ENCODE results near the gene FASN.

FASN gene

DNA sequence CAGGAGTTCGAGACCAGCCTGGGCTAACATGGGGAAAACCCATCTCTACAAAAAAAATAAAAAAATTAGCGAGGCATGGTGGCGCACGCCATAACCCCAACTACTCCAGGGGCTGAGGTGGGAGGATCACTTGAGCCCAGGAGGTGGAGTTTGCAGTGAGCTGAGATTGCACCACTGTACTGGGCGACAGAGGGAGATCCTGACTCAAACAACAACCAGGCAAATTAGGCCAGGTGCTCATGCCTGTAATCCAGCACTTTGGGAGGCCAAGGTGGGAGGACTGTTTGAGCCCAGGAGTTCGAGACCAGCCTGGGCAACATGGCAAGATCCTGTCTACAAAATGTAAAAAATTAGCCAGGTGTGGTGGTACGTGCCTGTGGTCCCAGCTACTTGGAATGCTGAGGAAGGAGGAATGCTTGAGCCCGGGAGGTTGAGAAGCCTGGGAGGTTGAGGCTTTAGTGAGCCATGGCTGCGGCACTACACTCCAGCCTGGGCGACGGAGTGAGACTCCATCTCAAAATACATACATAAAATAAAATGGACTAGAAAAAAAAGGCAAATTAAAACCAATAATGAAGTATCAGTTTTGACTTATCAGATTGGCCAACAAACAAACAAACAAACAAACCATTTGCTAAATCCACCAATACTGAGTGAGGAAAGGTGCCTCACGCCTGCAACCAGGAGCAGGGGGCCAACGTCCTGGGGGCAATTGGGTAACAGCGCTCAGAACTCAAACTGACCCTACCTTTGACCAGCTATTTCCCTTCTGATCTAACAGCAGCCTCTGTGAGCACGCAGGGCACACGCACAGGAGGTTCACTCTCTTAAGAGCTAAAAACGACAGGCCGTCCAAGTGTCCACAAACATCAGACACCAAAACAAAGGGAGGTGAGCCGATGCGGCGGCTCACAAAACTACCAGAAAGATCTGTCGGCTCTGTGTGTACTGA is 19.4 kb upstream of the FASN start:
- DNase-seq (ENCODE audit: low read depth) = no peak

DNA sequence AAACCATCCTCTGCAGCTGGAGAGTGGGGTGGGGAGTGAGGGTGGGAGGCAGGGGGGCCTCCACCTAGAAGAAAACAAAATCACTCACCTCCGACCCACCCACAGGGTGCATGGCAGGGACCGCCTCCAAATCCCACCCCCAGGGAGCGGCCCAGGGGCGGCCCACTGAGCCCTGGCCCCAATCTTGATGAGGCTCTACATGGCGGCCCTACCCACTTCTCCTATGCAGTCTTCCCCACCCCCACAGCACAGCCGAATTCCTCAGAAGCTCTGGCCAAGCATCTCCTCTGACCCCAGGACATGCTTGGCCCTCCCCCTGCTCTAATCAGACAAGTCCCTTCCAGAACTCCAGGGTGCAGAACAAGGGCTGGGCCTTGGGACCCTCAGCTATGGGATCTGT is 18.2 kb upstream of the FASN start:
- DNase-seq (ENCODE audit: low read depth) = no peak

DNA sequence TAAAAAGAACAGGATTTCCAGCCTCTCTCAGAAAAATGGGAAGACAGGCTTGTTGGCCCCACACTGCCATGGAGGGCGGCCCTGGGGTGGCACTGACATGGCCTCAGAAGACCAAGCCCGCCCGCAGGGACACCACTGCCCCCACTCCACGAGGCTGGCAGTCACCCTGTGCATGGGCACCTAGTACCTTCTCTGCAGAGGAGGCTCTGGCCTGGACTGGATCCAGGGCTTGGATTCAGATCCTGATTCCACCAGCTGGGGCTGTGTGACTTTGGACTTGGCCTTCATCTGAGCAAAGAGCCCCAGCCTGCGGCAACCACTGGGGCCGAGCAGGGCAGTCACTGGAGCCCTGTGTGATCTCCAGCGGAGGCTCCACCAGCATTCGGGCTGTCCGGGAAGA is 16.8 kb upstream of the FASN start:
- DNase-seq (ENCODE audit: low read depth) = no peak

DNA sequence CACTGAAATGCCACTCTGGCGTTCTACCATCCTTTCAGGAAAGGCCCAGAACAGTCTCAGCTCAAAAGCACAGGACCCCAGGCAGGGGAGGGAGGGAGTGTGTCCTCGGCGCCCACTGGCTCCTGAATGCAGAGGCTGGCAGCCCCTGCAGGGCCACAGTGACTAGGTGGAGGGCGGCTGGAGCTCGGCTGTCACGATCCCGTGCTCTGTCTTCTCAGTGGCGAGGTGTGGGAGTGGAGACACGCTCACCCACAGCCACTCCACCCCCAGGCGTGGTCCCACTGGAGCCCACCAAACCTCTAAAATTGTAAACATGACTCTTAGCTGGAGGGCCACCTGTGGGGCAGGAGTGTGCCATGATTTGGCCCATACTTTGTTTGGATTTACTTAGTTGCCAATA is 16.4 kb upstream of the FASN start:
- no peak for DNase-seq (ENCODE audit: low read depth)

DNA sequence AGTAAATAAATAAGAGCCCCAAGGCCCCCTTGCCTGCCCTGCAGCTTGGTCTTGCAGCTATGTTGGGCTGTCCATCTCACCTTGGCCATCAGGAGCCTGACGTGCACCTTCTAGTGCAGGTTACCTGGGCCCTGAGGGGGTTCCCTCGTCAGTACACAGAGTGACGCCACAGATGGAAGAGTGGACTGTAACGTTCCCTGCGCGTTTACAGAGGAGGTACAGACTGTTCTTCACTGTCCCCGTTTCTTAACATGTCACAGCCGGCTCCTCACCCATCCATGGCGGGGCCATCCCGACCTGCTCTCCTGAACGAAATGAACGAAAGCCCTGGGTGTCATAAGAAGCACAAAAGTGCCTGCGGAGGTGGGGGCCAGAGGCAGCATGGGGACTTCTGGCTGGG is 15.9 kb upstream of the FASN start:
- DNase-seq (ENCODE audit: low read depth) = no peak

DNA sequence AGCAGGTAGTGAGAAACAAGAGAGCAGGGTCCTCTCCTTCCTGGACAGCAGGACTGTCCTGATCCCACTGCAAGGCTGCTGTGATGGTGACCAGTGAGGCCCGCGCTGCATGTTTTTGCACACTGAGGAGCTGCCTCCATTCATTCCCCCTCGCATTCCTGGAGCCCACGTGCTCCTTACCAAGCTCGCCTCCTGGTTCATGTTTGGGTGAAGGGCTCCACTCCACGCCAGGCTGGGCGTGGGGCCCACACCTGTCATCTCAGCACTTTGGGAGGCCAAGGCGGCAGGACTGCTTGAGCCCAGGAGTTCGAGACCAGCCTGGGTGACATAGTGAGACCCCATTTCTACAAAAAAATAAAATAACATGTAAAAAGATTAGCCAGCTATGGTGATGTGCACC is 15.4 kb upstream of the FASN start:
- DNase-seq (ENCODE audit: low read depth) = no peak

DNA sequence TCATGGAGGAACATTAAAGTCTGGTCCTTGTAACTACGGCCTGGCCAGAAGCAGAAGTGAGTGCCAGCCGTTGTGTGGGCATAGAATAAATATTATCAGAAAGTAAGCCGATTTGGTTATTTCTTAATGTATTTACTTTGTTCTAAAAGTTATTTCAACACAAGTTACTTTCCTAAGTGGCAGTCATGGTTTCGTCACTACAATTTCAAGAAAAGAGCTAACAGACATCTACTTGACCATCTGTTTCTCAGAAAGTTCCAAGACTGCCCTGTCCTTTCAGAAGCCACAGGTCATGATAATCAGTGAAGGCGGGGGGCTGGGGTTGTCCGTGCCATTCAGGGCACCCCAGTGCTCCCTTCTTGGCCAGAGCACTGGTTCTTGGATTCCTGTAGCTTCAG is 14.9 kb upstream of the FASN start:
- DNase-seq (ENCODE audit: low read depth) = no peak

DNA sequence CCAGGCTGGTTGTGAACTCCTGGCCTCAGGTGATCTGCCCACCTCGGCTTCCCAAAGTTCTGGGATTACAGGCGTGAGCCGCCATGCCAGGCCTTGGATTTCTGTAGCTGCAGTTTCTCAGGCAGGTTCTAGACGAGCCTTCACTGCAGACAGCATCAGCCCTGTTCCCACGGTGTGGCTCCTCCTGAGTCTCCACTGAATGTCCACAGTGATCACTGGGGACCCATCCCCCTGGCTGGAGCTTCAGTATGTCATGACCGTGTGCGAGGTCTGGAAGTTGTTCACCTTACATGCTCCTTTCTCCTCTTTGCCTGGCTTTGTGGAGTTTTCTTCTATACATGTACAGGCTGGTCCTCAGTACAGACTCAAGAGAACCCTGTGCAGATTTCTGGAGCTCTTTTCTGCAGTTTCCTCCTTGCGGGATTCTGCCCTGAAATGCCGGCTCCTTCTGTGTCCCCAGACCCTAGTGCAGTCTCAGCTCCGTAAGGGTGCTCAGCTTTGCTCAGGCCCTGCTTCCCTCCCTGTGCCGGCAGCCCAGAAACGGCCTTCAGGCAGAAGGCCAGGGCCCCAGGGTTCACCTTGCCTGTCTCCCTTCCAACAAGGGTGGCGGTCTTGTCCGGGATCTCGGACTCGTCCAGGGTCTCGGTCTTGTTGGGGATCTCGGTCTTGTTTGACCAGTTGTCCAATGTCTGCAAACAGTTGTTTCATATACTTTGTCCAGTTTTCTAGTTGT is 14.3 kb upstream of the FASN start:
- no peak for DNase-seq (ENCODE audit: low read depth)

DNA sequence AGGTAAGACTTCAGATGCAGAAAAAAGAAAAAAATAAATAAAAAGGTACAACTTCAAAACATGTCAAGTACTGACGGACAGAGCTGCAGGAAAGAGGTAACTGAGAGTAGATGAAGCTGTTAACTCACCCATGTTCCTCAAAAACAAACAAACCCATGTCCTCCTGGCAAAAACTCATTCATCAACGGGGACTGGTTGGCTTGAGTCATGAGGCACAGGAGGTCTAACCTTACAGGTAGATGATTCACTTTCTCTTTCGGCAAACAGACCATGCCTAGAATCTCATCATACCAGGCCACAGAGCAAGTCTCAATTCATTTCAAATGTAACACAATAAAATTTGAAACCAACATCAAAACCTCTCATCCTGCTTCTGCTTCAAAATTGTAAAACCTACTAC is 12.3 kb upstream of the FASN start:
- no peak for DNase-seq (ENCODE audit: low read depth)

DNA sequence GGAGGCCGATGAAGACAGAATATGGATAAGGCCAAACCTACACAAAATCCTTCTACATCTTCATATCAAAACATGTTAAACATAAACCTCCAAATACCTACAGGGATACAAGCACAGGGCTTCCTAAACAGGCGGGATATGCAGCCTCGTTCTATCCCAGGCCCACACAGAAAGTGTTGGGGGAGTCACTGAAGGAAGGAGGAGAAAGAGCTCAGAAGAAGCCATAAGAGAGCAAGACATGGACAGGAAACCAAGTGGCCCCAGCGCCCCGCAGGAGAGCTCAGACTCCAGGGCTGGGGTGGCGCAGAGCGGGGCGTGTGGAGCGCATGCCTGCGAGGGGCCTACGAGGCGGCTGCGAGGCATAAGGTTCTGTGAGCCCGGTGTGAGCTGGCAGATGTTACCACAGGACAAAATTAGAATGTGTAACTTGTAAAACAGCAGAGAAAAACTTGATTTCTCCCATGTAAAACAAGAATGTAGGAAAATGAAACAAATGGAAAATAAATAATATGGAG is 11.0 kb upstream of the FASN start:
- DNase-seq (ENCODE audit: low read depth) = no peak

DNA sequence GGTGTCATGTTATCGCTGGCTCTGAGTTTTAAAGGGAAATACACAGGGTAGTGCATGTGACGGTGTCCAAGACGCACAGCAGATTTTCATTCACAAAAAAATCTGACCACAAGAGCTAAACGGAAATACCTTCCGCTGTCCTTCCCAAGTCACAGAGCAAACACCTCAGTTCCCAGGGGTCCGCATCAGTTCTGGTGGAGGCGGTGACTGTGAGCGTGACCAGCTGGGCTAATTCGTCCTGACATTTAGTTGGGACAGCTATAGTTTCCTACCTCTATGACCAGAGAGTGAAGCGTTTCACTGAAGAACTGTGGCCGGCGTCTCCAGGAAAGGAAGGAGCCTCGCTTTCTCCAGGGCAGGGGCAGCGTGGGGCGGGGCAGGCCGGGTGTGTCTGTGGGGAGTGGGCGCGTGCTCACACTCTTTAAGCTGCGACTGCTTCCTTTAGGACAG is 10.5 kb upstream of the FASN start:
- DNase-seq (ENCODE audit: low read depth) = no peak

DNA sequence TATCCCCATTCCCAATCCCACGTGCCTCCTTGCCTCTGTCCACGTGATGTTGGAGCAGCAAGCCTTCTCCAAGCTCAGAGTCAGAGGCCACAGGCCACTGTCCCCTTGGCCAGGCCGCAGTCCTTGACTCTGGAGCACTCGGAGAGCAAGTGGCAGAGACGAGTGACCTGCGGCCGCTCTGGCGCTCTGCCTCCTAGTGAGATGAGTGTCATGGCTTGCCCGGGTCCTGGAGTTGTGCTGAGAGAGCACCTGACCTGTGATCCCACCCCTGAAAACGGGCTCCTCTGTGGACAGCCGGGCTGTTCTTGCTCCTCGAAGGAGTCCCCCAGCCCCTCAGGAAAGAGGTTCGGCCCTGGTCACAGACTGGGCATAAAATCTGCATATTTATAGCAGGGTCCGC is 10.0 kb upstream of the FASN start:
- DNase-seq (ENCODE audit: low read depth) = no peak

DNA sequence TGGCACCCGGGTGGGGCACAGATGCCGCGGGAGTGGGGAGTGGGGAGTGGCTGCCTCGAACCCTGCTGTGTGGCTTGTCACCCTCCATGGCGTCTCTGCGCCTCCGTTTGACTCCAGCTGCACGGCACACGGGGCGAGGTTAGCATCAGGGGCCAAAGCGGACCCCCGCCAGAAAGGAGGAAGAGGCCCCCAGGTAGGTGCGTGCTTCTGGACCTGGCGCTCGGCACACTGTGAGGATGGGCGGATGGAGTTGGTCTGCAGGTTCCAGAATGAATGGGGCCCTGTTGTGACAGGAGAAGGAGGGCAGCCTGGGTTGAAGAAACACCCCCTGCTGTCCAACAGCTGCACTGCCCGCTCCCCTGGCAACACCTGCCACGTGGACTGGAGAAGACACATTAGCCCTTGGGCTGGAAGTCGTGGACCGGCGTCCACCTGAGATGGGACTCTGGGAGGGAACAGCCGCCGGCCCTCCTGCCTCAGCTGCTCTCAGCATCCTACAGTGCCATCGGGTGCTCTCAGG is 9.4 kb upstream of the FASN start:
- no peak for DNase-seq (ENCODE audit: low read depth)

DNA sequence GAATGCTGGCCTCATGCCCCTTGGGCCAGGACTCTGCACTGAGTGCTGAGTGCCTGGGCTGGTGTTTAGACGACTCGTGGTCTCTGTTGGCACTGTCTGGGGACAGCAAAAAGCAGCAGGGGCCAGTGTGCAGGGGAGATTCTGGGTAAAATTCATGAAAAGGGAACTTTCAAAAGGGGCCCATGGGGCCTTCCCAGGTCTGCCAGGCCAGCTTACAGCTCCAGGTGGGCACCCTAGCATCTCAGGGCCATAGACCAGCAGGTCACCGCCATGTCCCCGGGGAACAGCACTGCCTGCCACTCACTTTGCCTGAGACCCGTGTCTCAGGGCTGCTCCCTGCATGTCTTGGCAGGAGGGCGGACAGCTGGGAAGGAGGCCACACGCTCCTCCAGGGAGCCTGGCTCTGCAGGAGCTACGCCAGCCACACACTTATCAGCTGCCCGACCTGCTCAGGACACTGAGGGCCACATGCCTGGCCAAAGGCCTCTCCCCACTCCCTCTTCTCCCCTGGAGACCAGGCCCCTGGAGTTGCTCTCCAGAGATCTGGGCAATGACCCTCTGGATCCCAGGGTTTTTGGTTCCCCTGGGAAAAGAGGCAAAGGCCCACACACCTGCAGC is 8.8 kb upstream of the FASN start:
- DNase-seq (ENCODE audit: low read depth) = no peak

DNA sequence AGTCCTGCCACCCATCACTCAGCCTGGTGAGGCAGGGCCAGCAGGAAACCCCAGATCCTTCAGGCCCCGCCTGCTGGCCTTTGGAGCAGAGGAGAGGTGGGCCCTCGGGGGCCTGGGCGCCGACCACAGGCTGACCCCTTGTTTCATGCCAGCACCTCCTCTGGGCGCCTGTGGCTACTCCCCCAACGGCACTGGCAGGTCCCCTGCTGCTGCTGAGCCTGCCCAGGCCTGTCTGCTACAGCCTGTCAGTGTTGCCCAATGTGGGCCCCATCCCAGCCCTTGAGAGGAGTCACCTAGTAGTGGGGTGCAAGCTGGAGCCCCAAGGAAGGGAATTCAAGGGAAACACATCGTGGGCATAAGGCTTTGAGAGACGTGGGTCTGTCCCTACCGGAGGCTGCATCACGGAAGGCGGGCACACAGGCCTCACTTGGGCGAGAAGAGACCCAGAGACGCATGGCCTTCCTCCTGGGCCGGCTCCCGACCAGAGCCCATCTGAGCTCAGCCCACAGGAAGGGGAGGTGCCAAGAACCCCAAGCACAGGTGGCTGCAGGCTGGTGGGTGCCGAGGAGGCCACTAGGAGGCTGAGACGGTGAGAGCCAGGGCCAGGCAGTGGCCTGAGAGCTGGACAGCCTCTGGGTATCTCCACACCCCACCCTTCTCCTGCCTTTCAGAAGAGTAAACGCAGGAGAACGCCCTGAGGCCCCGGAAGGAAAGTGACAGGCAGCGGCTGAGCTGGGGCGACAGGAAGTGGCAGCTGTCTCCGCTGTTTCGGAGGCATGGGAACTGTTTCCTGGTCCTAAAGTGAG is 8.0 kb upstream of the FASN start:
- peak; percentile 88 for DNase-seq (ENCODE audit: low read depth)

DNA sequence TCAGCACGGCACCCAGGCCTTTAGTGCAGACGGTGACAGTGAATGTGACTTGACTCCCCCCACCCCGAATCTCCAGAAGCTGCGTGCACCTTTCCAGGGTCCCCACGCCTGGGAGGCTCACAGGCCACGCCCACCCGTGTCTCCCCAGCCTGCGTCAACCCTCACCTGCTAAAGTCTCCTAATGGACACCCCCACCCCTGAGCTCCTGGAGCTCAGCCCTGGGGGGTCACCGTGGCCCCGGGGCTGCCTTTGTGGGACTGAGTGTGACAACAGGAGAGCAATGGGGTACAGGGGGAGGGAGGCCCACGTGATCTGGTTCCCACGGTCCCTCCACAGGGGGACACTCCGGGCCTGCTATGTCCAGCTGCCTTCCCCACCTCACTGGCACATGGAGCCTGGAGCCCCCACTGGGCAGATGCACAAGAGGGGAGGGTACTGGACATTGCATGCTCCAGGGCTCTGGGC is 7.4 kb upstream of the FASN start:
- no peak for DNase-seq (ENCODE audit: low read depth)

DNA sequence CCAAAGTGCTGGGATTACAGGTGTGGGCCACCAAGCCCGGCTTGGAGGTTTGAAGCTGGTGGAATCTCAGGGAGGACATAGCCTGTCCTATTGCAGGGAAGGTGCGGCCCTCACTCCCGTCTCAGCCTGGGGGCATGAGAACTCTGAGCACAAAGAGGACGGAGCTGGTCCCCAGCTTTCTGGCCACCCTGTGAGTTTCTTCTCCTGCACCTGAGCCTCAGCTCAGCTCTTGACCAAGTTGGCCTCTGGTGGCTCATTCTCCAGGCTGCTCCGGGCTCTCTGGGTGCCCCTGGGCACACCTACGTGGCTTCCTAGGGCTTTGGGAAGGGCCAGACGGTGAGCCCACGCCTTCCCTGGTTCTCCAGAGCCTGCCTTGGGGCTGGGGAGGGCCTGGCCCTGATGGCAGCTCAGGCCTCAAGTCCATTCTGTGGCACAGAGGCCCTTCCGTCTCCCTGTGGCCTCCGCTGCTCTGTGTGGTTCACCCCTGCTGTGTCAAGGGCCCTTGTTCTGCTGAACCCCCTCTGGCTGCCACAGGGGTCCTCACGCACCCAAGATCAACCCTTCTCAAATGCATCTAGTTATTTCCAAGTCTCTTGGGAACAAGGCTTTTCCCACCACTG is 6.9 kb upstream of the FASN start:
- DNase-seq (ENCODE audit: low read depth) = no peak

DNA sequence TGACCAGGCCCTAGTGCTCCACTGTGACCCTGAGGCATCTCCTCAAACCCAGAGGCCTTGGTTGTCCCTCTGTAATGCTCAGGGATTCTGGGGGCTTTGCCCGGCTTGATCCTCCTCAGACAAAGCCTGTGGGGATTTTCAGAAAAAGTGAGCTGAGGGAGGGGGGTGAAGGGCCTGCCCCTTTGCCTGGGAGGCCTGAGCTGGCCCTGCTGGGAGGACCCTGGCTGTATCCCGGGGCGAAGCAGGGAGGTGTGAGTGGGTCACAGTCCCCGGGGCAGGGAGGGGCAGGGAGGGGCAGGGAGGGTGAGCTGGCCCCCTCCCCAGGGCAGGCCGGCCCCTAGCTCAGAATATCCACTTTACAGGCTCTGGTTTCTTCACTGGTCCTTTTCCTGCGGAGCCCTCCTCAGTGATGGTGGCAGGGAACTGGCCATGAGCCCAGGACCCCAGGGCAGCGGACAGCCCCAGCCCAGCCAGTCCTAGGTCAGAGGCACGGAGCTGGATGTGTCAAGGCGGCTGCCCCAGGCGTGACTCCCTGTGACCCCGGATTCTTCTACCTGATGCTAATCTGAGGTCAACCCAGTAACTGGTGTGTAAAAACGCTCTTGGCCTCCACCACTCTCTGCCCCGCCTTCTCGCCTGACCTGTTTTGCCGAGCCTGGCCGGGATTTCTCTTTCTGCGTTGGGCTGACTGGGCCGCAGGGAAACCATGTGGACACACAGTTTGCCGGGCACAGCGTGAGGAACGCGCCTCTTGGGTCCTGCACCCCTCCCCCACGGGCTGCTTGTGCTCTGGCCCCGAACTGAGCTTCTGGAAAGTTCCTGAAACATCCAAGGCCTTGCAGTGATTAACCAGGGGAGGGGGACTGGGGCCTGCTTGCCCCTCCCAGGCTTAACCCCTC is 5.8 kb upstream of the FASN start:
- DNase-seq (ENCODE audit: low read depth) = no peak

DNA sequence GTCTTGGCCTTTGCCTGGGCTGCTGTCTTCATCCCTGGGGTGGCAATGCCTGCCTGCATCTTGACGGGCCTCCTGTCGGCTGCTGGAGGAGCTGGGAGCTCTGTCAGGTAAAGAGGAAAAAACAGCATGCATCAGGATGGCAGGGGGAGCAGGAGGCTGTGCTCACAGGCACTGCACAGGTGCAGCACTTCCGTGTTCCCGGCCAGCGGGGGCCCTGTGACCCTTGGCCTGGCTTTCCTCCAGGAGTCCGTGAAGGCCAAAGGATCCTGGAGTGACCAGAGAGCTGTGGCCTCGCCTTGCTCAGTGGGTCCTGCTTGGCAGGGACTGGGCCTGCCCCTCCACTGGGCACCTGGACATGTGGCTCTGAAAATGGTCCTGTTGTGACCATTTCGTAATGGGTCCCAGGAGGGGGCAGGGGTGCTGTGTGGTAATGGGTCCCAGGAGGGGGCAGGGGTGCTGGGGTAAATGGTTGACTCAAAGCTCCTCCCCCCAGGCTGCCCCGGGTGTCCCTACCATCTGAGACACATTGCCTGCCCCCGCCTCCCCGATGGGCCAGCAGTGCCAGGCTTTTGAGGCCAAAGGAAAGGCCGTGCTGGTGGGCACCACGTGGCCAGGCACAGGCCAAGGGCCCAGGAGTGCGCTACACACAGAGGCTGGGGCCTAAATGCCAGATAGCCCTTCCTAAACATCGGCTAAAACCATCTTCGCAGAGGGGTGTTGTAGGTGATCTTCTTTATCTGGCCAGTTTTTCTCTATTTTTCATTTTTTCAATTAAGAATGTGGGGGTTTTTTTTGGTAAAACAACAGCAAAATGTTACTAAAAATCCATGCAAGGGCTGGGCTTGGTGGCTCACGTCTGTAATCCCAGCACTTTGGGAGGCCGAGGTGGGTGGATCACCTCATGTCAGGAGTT is 4.0 kb upstream of the FASN start:
- DNase-seq (ENCODE audit: low read depth) = no peak

Measured in CMK (cell line).